PC-9 (cell line): ENCODE measurements around the gene ZDHHC18. TPM values are rescaled to one million over a fixed set of nuclear protein-coding genes. Genes with fewer than 3 reads are reported as not detected.
"Not testable (repeated sequence)": the region's sequence is repeated elsewhere in the genome, so short reads cannot be mapped to it uniquely, and the experiment has no call there.

ENCODE experiments used
- BruUV-seq: library from RNA; stranded (reverse); fragments of 400-500 nt; replicated peaks from 2 replicates; lab custom pipeline; 2021; lab: Mats Ljungman, UMichigan
- CTCF ChIA-PET: fragments of 300-600 bp; sonication (Branson Sonifier 250); formaldehyde crosslinking; loops from one replicate; lab custom pipeline; 2022; ENCODE audit warnings: antibody characterized with exemption; lab: Charles Lee
- POLR2A ChIA-PET: fragments of 300-600 bp; sonication (Branson Sonifier 250); formaldehyde crosslinking; loops from one replicate; lab custom pipeline; 2022; ENCODE audit warnings: antibody characterized with exemption; ENCODE audit not compliant: unreplicated experiment; lab: Charles Lee
- DNase-seq, 2 experiments: peaks; one replicate each; pipeline versions ENCODE4 v3.0.0 to v3.0.0-alpha.2; 2015 to 2022; ENCODE audit warnings: mixed read lengths in 1 of 2
- H2AFZ ChIP-seq: fragments of 200-600 bp; sonication (generic); 2 replicates; pipeline ENCODE4 v1.8.1; 2017; ENCODE audit warnings: antibody characterized with exemption
- H3F3A ChIP-seq: fragments of 200-600 bp; sonication (generic); 2 replicates; pipeline ENCODE4 v1.8.1; 2017; ENCODE audit warnings: antibody characterized with exemption, mild to moderate bottlenecking, low read depth; ENCODE audit not compliant: insufficient read depth
- H3K27ac ChIP-seq: fragments of 200-600 bp; sonication (generic); 2 replicates; pipeline ENCODE4 v1.6.1; 2016; ENCODE audit warnings: mixed run types
- H3K27me3 ChIP-seq: fragments of 200-600 bp; sonication (generic); 2 replicates; pipeline ENCODE4 v1.6.1; 2016; ENCODE audit warnings: low read depth, mixed run types; ENCODE audit not compliant: insufficient read depth
- H3K36me3 ChIP-seq: fragments of 200-600 bp; sonication (generic); 2 replicates; pipeline ENCODE4 v1.6.1; 2016; ENCODE audit warnings: low read depth, mixed run types
- H3K4me1 ChIP-seq: fragments of 200-600 bp; sonication (generic); replicated peaks from 2 replicates; pipeline ENCODE4 v1.6.1; 2016; ENCODE audit warnings: mixed run types; ENCODE audit not compliant: insufficient read depth
- H3K4me2 ChIP-seq: fragments of 200-600 bp; sonication (generic); 2 replicates; pipeline ENCODE4 v1.6.1; 2017; ENCODE audit warnings: mixed run types
- H3K4me3 ChIP-seq: fragments of 200-600 bp; sonication (generic); 2 replicates; pipeline ENCODE4 v1.6.1; 2016; ENCODE audit warnings: mixed run types
- H3K79me2 ChIP-seq: fragments of 200-600 bp; sonication (generic); 2 replicates; pipeline ENCODE4 v1.6.1; 2017; ENCODE audit warnings: low read depth, mixed run types
- H3K9me2 ChIP-seq: fragments of 200-600 bp; sonication (generic); 2 replicates; pipeline ENCODE4 v1.8.1; 2017; ENCODE audit warnings: mild to moderate bottlenecking; ENCODE audit not compliant: insufficient read depth
- H3K9me3 ChIP-seq: fragments of 200-600 bp; sonication (generic); 2 replicates; pipeline ENCODE4 v1.8.1; 2016; ENCODE audit warnings: low read depth; ENCODE audit not compliant: insufficient read depth
- H4K20me1 ChIP-seq: fragments of 200-600 bp; sonication (generic); 2 replicates; pipeline ENCODE4 v1.8.1; 2017; ENCODE audit not compliant: insufficient read depth
- EZH2 ChIP-seq: fragments of 200-600 bp; sonication (generic); IDR thresholded peaks from 2 replicates; pipeline ENCODE4 v1.8.0; 2017; ENCODE audit warnings: antibody characterized with exemption, low read depth
- intact Hi-C: fragments of 100-400 bp; cut with micrococcal nuclease; formaldehyde crosslinking; loops from one replicate; pipeline ENCODE4 v1.10.0; 2022; ENCODE audit not compliant: unreplicated experiment
- total RNA-seq: library from RNA; stranded (reverse); gene quantifications from 2 replicates; pipeline ENCODE4 v1.2.3, GENCODE V29; 2021
- TF ChIP-seq, protein P1 (sequence below): fragments of 200-600 bp; sonication (generic); conservative IDR thresholded peaks from 2 replicates; pipeline ENCODE4 v1.6.1; 2017; ENCODE audit warnings: mixed run types, antibody characterized with exemption, mild to moderate bottlenecking, moderate library complexity

Gene ZDHHC18
- total RNA-seq, 1 experiment from 2014 or later = 36.1 TPM

DNA sequence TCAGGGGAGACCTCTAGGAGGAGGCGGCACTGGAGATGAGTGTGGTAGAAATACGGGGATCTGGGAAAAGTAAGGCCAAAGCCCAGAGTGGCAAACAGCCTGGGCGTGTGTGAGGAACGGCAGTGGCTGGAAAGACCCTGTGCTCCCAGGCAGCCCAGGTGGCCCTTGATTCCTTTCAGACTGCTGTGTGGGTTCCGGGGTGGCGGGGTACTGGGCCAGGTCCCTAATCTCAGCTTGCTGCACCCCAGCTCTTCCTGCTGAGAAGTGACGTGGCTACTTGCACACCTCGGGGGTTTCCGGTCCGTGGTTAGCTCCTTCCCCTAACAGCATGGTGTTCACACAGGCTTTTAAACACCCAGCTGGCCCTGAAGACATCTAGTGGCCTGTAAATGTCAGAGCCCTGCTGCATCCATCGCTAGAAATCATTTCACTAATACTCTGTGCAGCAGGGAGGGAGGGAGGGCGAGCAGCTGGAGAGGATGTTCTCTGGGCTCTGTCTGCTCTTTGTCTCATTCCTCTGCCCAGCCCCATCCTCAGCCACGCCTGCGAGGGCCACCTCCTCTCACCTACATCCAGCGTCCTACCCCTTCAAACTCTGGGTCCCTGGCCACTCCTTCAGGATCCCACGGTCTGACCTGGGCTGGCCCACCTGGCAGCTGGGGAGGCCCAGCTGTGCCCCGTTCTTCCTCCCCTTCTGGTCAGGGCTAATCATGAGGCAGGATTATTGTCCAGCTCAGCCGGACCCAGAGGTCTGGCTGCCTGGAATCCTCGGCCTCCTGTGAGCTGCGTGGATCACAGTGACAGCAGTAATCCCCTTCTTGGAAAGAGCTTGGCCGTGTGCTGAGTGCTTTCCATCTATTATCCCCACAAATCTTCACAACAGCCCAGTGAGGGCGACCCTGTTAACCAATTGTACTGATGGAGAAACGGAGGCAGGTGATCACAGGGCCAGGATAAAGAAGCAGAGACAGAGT lies 7.2 kb downstream of the ZDHHC18 start:
- TF ChIP-seq, protein P1, sequence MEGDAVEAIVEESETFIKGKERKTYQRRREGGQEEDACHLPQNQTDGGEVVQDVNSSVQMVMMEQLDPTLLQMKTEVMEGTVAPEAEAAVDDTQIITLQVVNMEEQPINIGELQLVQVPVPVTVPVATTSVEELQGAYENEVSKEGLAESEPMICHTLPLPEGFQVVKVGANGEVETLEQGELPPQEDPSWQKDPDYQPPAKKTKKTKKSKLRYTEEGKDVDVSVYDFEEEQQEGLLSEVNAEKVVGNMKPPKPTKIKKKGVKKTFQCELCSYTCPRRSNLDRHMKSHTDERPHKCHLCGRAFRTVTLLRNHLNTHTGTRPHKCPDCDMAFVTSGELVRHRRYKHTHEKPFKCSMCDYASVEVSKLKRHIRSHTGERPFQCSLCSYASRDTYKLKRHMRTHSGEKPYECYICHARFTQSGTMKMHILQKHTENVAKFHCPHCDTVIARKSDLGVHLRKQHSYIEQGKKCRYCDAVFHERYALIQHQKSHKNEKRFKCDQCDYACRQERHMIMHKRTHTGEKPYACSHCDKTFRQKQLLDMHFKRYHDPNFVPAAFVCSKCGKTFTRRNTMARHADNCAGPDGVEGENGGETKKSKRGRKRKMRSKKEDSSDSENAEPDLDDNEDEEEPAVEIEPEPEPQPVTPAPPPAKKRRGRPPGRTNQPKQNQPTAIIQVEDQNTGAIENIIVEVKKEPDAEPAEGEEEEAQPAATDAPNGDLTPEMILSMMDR = no peak
- no peak for TF ChIP-seq EZH2
- peaks cover 27% of the 10 kb centered on the region for H3K79me2 ChIP-seq
- H3F3A ChIP-seq = no peaks in the 10 kb centered on the region
- H3K4me2 ChIP-seq = no peak overlapping the region
- peaks cover 5% of the 10 kb centered on the region; the same call in 1 of the 2 replicates for H3K36me3 ChIP-seq
- H3K9me3 ChIP-seq = no peaks in the 10 kb centered on the region
- H3K4me1 ChIP-seq = 0 out of 2 replicates have a peak, but pooled peaks cover under 1% of the 10 kb centered on the region
- no peaks in the 10 kb centered on the region for H3K9me2 ChIP-seq
- H3K4me3 ChIP-seq = no peak overlapping the region
- ChIA-PET POLR2A (interaction anchor here (0.5 kb wide), 1 partner anchor 57 kb away, joined by 4 read pairs; no protein-coding TSS in a partner anchor), CTCF (no interaction called here)
- no peaks in the 10 kb centered on the region for H3K27me3 ChIP-seq
- H2AFZ ChIP-seq = no peak overlapping the region
- H4K20me1 ChIP-seq = no peaks in the 10 kb centered on the region; the same call in 1 of the 2 replicates
- no TSS peak for BruUV-seq
- no peak for DNase-seq
- intact Hi-C loops = no loop called here
- H3K27ac ChIP-seq = no peak overlapping the region

DNA sequence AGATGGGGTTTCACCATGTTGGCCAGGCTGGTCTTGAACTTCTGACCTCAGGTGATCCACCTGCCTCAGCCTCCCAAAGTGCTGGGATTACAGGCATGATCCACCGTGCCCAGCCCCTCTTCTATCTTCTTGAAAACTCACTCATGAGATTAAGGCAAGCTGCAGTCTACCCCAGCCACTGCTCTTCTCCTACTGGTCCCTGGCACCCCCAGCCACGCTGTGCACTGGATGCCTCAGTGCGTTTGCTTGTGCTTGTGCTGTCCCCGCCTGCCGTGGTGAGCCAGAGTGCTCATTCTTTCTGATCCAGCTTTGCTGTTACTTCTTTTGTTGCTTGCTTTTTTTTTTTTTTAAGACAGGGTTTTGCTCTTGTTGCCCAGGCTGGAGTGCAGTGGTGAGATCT lies 11.2 kb downstream of the ZDHHC18 start:
- H3K4me1 ChIP-seq, H3K27ac ChIP-seq, H3K79me2 ChIP-seq, H2AFZ ChIP-seq, H3K9me3 ChIP-seq, H3K9me2 ChIP-seq, POLR2A ChIA-PET, H3F3A ChIP-seq, H3K36me3 ChIP-seq, DNase-seq, H3K4me3 ChIP-seq, H3K27me3 ChIP-seq, H4K20me1 ChIP-seq, intact Hi-C loops, BruUV-seq, H3K4me2 ChIP-seq: not testable (repeated sequence)
- CTCF ChIA-PET = interaction anchor here (0.7 kb wide), 1 partner anchor 65 kb away, joined by 5 read pairs; no protein-coding TSS in a partner anchor

DNA sequence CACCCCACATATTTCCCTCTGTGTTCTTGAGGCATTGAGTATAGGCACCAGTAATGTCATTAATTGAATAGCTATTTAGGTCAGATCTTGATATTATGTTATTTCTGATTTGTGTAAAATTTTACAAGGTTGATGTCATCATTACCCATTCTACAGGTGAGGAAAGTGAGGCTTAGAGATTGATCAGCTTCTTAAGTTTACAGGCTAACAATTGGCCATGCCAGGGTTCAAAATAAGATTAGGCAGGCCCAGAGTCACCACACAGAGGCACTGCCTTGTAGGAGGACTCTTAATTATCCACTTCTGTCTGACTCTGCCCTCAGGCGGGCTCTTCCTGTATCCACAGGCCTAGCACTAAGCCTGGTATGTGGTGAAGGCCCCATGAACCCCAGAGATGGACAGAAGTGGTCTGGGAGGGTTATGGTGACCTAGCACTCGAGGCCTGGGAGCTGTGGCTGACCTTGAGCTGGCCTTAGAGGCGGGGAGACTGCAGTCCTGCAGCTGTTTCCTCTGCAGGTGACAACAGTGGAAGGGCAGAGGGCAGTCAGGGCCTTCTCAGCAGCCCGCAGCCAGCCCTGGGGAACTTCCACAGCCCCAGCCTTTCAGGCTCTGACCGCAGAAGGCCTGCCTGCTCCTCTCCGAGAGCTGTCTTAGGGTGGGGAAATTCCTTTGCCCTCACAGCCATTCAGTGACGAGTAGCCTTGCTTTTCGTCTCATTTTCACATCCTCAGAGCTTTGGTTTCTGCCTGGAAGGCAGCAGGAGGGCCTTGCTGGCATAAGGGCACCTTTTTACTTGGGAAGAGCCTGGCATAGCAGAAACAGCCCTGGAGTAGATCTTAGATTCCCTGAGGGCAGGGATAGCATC lies 12.2 kb downstream of the ZDHHC18 start:
- Histone ChIP-seq H3K79me2 (no peaks in the 10 kb centered on the region), H3K36me3 (no peaks in the 10 kb centered on the region), H3K4me2 (no peak overlapping the region), H3K9me3 (no peaks in the 10 kb centered on the region), H3K27ac (no peak overlapping the region), H2AFZ (no peak overlapping the region), H3K27me3 (no peaks in the 10 kb centered on the region), H3K4me1 (no peaks in the 10 kb centered on the region), H3F3A (no peaks in the 10 kb centered on the region), H3K4me3 (no peak overlapping the region), H3K9me2 (no peaks in the 10 kb centered on the region), H4K20me1 (no peaks in the 10 kb centered on the region)
- no peak for DNase-seq
- intact Hi-C loops = no loop called here
- ChIA-PET POLR2A (no interaction called here), CTCF (no interaction called here)
- BruUV-seq = no TSS peak
- TF ChIP-seq EZH2 = no peak
- TF ChIP-seq, protein P1 = no peak
